GM18520 (cell line): ENCODE data around the gene NSL1.
"Not testable (repeated sequence)": the region's sequence is repeated elsewhere in the genome, so short reads cannot be mapped to it uniquely, and the experiment has no call there.

Experiments used
- ATAC-seq: cut with Tn5 transposase; IDR thresholded peaks from one replicate; pipeline ENCODE4 v1.9.1; 2021; ENCODE audit not compliant: unreplicated experiment

Gene NSL1

DNA sequence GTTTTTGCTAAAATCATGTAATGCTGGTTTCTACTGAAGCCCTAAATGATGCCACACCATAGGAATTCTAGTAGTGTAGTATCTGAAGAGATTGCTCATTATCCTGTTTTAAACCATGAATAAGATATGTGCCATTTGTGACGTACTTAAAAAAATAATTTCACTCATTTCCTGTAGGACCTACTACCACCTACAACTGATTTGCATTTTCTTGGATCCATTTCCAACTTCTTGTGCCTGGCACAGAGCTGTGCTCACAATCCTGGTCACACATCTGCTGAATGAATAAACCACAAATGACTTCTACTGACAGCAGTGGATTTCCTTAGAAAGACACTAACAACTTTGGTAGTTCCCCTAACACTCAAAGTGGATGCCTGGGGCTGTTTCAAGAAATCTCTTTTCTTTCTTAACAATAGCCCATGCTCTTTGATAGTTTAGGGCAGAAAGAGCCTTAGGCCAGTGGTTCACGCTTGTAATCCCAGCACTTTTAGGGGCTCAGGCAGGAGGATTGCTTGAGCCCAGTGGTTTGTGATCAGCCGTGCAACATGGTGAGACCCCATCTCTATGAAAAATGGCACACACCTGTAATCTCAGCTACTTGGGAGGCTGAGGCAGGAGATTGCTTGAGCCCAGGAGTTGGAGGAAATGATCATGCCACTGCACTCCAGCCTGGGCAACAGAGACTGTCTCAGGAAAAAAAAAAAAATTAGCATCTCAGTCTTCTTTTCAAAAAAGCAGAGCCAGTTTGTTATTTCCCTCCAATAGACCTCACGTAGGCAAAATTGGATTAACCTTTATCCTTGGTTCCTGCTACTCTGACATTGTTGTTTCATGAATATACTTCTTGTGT lies 78.9 kb downstream of the NSL1 start:
- no peak for ATAC-seq

DNA sequence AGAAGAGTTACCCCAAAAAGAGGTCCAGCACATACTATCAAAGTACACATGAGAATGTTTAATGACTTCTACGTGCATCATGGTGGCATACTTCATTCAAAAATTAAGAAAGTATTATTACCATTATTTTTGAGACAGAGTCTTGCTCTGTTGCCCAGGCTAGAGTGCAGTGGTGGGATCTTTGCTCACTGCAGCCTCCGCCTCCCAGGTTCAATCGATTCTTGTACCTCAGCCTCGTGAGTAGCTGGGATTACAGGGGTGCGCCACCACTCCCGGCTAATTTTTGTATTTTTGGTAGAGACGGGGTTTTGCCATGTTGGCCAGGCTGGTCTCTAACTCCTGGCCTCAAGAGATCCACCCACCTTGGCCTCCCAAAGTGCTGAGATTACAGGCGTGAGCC lies 79.6 kb downstream of the NSL1 start:
- not testable (repeated sequence) for ATAC-seq

- ATAC-seq: no peak
These were observed 81.0 kb downstream of the NSL1 start for GRCh38 chr1:212710566-212710965.

DNA sequence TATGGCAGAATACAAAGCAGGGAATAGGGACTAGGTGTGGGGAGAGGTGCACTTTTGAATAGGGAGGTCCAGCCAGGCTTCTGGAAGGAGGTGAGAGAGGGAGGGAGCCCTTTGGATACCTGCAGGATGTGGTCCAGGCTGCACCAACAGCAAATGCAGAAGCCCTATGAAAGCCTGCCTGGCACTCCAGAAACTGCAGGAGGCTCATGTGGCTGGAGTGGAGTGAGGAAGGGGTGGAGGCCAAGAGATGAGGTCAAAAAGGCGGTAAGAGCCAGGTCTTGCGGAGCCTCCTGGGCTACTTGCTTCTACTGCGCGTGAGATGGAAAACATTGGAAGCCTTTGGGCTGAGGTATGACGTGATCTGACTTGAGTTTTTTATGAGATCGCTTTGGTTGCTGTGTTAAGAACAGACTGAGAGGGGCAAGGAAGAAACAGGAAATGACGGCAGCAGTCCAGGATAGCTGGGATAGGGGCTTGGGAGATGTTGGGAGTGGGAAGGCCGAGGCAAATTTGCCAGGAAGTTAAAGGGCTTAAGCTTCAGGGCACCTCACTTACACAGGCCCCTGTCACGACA lies 87.5 kb downstream of the NSL1 start:
- ATAC-seq: no peak

DNA sequence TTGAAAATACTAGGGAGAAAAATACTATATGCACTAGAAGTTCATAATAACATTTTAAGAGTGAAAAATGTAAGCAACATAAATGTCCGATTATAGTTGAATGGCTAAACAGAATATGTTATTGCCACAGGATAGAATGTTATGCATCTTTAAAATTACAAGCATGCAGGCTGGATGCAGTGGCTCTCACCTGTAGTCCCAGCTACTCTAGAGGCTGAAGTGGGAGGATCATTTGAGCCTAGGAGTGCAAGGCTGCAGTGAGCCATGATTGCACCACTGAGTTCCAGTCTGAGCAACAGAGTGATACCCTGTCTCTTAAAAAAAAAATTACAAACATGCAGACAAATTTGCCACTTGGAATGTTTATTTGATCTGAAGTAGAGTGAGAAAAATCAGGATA lies 88.9 kb downstream of the NSL1 start:
- ATAC-seq: no peak

DNA sequence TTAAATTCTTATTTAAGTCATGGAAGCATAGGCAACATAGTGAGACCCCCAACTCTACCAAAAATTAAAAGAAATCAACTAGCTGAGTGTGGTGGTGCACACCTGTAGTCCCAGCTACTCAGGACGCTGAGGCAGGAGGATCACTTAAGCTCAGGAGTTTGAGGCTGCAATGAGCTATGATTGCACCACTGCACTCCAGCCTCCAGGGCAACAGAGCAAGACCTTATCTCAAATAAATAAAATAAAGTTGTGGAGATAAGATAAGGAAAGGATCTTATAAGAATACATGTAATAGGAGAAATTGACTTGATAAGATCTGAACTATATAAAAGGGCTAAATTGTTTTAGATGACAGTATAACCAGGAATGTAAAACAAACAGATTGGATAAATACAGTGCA lies 89.7 kb downstream of the NSL1 start:
- no peak for ATAC-seq

DNA sequence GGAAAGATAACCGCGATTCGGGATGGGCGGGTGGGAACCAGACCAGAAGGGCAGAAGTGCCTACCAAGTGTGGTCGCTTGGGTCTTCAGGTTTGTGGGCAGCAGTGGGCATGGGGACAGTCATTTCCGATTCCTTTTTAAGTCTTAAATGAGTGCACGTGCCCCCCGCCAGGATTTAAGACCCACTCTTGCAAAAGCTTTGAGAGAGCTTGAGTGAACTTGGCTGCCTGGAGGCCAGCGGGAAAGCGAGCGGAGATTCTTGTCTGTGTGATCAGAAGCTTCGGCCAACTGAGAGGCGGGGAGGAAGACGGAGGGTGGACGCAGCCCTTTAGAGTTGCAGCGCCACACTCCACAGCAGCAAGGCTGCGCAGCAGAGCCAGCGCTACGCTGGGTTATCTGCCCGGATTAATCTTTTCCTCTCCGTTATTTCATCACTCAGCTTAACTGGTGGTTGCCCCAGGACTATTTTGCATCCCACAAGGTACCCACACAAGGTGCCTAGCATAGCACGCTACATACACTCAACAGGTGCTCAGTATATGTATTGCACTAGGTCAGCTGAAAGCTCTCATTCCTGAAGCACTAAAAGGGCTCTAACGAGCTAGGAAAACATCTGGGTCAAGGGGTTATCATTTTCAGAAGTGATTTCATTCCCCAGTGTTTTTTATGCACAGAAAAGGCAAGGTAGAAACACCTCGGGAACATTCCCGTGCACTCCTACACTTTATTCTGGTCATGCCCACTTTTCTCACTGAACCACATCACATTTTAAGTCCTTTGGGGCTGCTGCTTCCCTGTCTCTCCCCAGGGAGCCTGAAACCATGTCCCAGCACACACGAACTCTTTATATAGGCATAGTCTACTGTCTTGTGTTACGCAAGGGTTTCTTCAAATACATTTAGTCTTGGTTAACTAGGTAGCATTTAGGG lies 90.4 kb downstream of the NSL1 start:
- peak; percentile 26 for ATAC-seq

DNA sequence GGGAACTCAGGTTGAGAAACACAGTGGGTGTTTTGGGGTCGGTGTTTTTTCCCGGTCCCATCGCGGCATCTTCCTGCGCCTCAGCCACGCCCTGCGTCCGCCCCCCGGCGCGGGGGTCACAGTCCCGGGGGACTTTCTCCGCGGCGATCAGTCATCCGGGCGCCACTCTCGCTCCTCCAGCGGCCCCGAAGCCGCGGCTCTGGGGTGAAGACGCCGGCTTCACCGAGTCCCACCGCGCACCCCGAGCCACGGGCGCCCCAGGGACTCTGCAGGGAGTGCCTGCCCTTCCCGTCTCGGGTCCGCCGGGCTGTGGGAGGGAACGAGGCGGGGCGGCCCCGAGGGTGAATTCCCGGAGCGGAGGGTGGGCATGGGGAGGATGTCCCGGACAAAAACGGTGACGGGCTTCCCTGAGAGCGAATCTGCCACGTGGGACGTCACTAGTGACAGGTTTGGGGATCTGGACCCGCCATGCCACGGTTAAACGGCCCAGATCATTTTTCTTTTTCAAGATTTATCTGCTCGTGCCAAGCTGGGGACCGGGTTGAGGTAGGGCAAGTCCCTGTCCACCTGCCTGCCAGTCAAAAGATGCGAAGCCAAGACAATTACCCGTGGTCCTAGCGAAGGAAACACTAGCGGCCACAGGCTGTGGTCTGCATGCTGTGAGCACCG lies 91.2 kb downstream of the NSL1 start:
- no peak for ATAC-seq

- ATAC-seq: no peak
These were observed 91.9 kb downstream of the NSL1 start, which contains the start of gene BATF3 for GRCh38 chr1:212699625-212700222. Gene BATF3, minus strand, starts transcription at chr1:212699840. Its CDS starts 78 bp downstream, at chr1:212699762.

DNA sequence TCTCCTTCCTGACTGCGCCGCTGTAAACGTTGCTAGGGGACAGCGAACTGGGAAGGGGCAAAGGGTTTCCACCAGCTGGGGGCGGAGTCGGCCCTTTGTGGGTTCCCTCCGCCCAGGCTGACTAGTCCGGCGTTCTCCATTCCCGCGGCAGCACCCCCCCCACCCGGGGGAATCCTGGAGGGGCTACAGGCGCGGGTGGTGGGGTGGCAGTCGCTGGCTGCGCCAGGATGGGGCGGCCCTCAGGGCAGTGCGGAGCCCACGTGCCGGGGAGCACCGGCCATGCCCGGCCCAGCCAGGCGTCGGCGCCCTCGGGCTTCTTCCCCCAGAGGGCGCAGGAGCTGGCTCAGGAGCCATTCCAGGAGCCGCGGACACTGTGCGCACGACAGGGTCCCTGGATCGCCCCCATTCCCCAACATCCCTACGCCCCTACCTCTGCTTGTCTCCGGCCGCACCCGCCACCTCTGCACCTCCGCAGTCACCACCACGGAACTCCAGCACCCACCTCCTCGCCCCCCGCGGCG lies 92.4 kb downstream of the NSL1 start:
- no peak for ATAC-seq

DNA sequence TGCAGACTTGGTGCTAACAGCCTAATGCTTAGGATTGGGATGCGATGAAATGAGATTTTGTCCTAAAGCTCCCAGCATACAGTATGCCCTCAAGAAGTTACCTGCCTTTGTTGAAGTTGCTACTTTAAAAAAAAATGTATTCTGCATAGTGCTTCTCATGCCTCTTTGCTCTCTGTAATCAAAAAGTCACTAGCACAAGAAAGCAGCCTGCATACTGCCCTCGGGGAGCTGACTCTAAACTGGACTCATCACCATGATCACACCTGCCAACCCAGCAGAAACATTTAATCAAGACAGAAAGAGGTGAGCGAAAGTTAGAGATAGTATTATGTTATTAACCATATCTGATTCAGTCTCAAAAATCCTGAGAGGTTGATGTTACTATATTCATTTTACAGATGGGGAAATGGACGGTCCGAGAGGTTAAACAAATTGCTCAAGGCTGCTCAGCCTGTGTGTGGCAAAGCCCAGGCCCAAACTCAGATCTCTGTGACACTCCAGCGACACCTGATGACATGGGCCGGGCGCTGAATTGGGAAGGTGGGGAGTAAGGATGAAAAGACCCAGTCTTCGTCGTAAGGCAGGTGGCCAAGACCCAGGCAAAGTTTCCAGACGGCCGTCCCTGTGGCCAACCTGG lies 93.0 kb downstream of the NSL1 start:
- ATAC-seq: no peak

GRCh38 chr1:212696721-212697331 lies 94.8 kb downstream of the NSL1 start:
- no peak for ATAC-seq

DNA sequence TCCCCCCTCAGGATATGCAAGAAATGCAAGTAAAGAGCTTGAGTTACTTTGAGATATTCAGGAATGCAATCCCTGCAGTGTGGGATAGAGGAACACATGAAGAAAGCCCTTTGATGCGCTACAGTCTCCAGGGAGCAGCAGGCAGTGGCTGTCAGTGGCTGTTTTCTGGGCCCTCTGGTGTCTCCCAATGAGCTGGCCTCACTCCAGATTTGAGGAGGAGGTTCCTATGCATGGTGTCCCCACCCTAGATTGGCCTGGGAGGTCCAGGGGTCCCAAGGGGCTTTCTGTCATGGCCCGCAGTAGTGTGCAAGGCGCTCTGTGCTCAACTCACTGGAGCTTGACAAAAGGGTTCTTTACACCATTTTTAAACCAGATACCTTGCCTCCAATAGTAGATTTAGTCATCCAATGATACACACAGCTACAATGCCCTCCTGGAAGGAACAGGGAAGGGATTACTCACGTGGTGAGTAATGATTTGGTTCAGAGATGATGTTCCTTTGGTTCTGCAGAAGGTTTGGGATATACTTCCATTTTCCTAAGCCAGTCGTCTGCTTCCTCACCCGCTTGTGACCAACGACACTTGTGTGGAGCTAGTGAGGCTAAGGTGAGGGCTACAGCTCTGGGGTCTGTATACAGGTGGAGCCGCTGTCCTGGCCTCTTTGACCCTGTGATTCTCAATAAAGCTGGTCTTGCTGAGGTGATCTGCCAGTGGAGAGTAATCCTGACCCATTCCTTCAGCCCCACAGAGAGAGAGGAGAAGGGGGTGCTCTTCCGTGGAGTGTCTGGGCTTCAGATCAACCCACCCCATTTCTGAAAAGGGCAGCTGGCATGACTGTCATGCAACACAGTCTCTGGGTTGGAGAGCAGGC lies 98.6 kb downstream of the NSL1 start:
- no peak for ATAC-seq

- peak; percentile 78 for ATAC-seq
These were observed 100.0 kb downstream of the NSL1 start for GRCh38 chr1:212691561-212692071.

GRCh38 chr1:212690816-212691403 lies 100.7 kb downstream of the NSL1 start:
- ATAC-seq: no peak

GRCh38 chr1:212689758-212690529 lies 101.6 kb downstream of the NSL1 start:
- no peak for ATAC-seq

- no peak for ATAC-seq
These were observed 102.3 kb downstream of the NSL1 start for GRCh38 chr1:212689196-212689725.
